SU-DHL-6 (cell line): ENCODE results near the gene DLL4.

Experiments
- EZH2phosphoT487 ChIP-seq: fragments of 200-600 bp; sonication (generic), shearing (Covaris generic); conservative IDR thresholded peaks from 2 replicates; pipeline ENCODE4 v1.6.1; 2018; ENCODE audit warnings: mild to moderate bottlenecking, antibody characterized with exemption, low read length, moderate library complexity, mixed read lengths
- TF ChIP-seq, protein P1 (sequence below): fragments of 200-600 bp; sonication (generic); IDR thresholded peaks from one replicate; pipeline ENCODE4 v1.5.1; 2017; ENCODE audit warnings: antibody characterized with exemption, mild to moderate bottlenecking, low read length, moderate library complexity; ENCODE audit not compliant: insufficient read depth, poor library complexity, severe bottlenecking

DNA sequence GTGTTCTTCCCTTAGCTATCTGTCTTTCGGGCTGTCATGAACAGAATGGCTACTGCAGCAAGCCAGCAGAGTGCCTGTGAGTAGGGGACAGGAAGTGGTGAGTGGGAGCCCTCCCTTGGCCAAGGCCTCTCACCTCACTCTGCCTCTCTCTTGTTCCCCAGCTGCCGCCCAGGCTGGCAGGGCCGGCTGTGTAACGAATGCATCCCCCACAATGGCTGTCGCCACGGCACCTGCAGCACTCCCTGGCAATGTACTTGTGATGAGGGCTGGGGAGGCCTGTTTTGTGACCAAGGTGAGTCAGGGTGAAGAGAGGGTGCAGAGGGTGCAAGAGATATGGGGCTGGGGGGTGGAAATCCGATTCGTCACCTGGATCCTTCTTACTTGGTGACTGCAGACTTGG, 3.0 kb downstream of the DLL4 start:
- TF ChIP-seq, protein P1, sequence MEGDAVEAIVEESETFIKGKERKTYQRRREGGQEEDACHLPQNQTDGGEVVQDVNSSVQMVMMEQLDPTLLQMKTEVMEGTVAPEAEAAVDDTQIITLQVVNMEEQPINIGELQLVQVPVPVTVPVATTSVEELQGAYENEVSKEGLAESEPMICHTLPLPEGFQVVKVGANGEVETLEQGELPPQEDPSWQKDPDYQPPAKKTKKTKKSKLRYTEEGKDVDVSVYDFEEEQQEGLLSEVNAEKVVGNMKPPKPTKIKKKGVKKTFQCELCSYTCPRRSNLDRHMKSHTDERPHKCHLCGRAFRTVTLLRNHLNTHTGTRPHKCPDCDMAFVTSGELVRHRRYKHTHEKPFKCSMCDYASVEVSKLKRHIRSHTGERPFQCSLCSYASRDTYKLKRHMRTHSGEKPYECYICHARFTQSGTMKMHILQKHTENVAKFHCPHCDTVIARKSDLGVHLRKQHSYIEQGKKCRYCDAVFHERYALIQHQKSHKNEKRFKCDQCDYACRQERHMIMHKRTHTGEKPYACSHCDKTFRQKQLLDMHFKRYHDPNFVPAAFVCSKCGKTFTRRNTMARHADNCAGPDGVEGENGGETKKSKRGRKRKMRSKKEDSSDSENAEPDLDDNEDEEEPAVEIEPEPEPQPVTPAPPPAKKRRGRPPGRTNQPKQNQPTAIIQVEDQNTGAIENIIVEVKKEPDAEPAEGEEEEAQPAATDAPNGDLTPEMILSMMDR: no peak
- no peak for TF ChIP-seq EZH2phosphoT487
